NCI-H345 treated with DMSO at 0.1 percent for 48 hours (cell line): Measurements from ENCODE around the gene SOX18.

Source experiments
- DNase-seq: peaks from one replicate; lab custom pipeline; 2025; ENCODE audit not compliant: unreplicated experiment; lab: John Stamatoyannopoulos, UW

Gene SOX18

GRCh38 chr20:64080813-64081623 is 31.6 kb upstream of the SOX18 start:
- no peak for DNase-seq

GRCh38 chr20:64080013-64080812 is 30.8 kb upstream of the SOX18 start, which contains the start of gene OPRL1:
Gene OPRL1 (plus strand): TSS chr20:64080082. CDS start chr20:64092721, 12,639 bp downstream.
- no peak for DNase-seq

- no peak for DNase-seq
Measured at GRCh38 chr20:64079273-64080012, 30.0 kb upstream of the SOX18 start, which contains the start of gene RGS19. Gene RGS19 (minus strand): TSS chr20:64079518. CDS start chr20:64076886, 2,632 bp downstream.

GRCh38 chr20:64078934-64079272 is 29.5 kb upstream of the SOX18 start:
- DNase-seq, result no peak

- no peak for DNase-seq
Measured at GRCh38 chr20:64077876-64078551, 28.6 kb upstream of the SOX18 start.

- DNase-seq, result no peak
Measured at GRCh38 chr20:64077541-64077875, 28.1 kb upstream of the SOX18 start.

GRCh38 chr20:64077094-64077493 is 27.7 kb upstream of the SOX18 start:
- no peak for DNase-seq

GRCh38 chr20:64076061-64076997 is 26.9 kb upstream of the SOX18 start:
- DNase-seq, result no peak

- no peak for DNase-seq
Measured at GRCh38 chr20:64075556-64075955, 26.1 kb upstream of the SOX18 start.

- no peak for DNase-seq
Measured at GRCh38 chr20:64074963-64075362, 25.5 kb upstream of the SOX18 start.

- DNase-seq, result no peak
Measured at GRCh38 chr20:64074184-64074789, 24.8 kb upstream of the SOX18 start.

GRCh38 chr20:64073476-64074183 is 24.2 kb upstream of the SOX18 start:
- no peak for DNase-seq

- no peak for DNase-seq
Measured at GRCh38 chr20:64072498-64073063, 23.1 kb upstream of the SOX18 start.

- DNase-seq, result no peak
Measured at GRCh38 chr20:64071341-64072332, 22.2 kb upstream of the SOX18 start.

GRCh38 chr20:64070244-64070993 is 21.0 kb upstream of the SOX18 start:
- no peak for DNase-seq

GRCh38 chr20:64069614-64070243 is 20.3 kb upstream of the SOX18 start:
- no peak for DNase-seq
